GM23338 (cell line): ENCODE results near the gene FBLN2. TPM values are rescaled to one million over a fixed set of nuclear protein-coding genes. Genes with fewer than 3 reads are reported as not detected.

Experiments used
- ATAC-seq: fragments of 200-7000 bp; cut with Tn5 transposase; 3 replicates; pipeline ENCODE4 v1.9.1; 2020
- DNase-seq: peaks from one replicate; pipeline ENCODE4 v3.0.0-alpha.2; 2015; ENCODE audit warnings: low spot score
- H2AFZ ChIP-seq: fragments of 200-600 bp; sonication (generic); 2 replicates; pipeline ENCODE4 v1.8.0; 2016; ENCODE audit warnings: antibody characterized with exemption, mild to moderate bottlenecking, moderate library complexity
- H3F3A ChIP-seq: fragments of 200-600 bp; sonication (generic); replicated peaks from 2 replicates; pipeline ENCODE4 v1.8.0; 2017; ENCODE audit warnings: antibody characterized with exemption, mixed run types, low read depth
- H3K27ac ChIP-seq: fragments of 200-600 bp; sonication (generic); 2 replicates; pipeline ENCODE4 v1.6.1; 2016; ENCODE audit warnings: low read depth
- H3K27me3 ChIP-seq: fragments of 200-600 bp; sonication (generic); 2 replicates; pipeline ENCODE4 v1.8.0; 2016; ENCODE audit warnings: mild to moderate bottlenecking, mixed run types, moderate library complexity; ENCODE audit not compliant: insufficient read depth
- H3K36me3 ChIP-seq: fragments of 200-600 bp; sonication (generic); 2 replicates; pipeline ENCODE4 v1.8.0; 2016; ENCODE audit warnings: mild to moderate bottlenecking; ENCODE audit not compliant: insufficient read depth
- H3K4me1 ChIP-seq: fragments of 200-600 bp; sonication (generic); 2 replicates; pipeline ENCODE4 v1.8.0; 2016; ENCODE audit warnings: mild to moderate bottlenecking, moderate library complexity; ENCODE audit not compliant: insufficient read depth
- H3K4me2 ChIP-seq: fragments of 200-600 bp; sonication (generic); 2 replicates; pipeline ENCODE4 v1.7.1; 2017; ENCODE audit warnings: mixed run types
- H3K4me3 ChIP-seq: fragments of 200-600 bp; sonication (generic); 2 replicates; pipeline ENCODE4 v1.6.1; 2016; ENCODE audit warnings: mixed run types
- H3K79me2 ChIP-seq: fragments of 200-600 bp; sonication (generic); replicated peaks from 2 replicates; pipeline ENCODE4 v1.8.0; 2017; ENCODE audit warnings: mild to moderate bottlenecking; ENCODE audit not compliant: insufficient read depth
- H3K9me2 ChIP-seq: fragments of 200-600 bp; sonication (generic); 2 replicates; pipeline ENCODE4 v1.8.0; 2017; ENCODE audit not compliant: insufficient read depth
- H4K20me1 ChIP-seq: fragments of 200-600 bp; sonication (generic); replicated peaks from 2 replicates; pipeline ENCODE4 v1.8.0; 2017; ENCODE audit warnings: mild to moderate bottlenecking; ENCODE audit not compliant: insufficient read depth
- H3K27ac Mint-ChIP-seq: 2 replicates; pipeline ENCODE4 v1.8.0; 2020; ENCODE audit warnings: inconsistent platforms, mild to moderate bottlenecking, moderate library complexity, mixed read lengths
- H3K27me3 Mint-ChIP-seq: 3 replicates; pipeline ENCODE4 v1.8.0; 2022; ENCODE audit warnings: low read depth, mild to moderate bottlenecking, moderate library complexity, mixed read lengths, inconsistent platforms; ENCODE audit not compliant: insufficient read depth, poor library complexity
- H3K36me3 Mint-ChIP-seq: 3 replicates; pipeline ENCODE4 v1.8.0; 2021; ENCODE audit warnings: low read depth, mild to moderate bottlenecking, inconsistent platforms, moderate library complexity, mixed read lengths
- H3K4me1 Mint-ChIP-seq: 3 replicates; pipeline ENCODE4 v1.8.0; 2020; ENCODE audit warnings: mild to moderate bottlenecking, inconsistent platforms, mixed read lengths
- H3K4me3 Mint-ChIP-seq: 3 replicates; pipeline ENCODE4 v1.8.0; 2021; ENCODE audit warnings: moderate library complexity, mild to moderate bottlenecking, inconsistent platforms, mixed read lengths
- H3K9me3 Mint-ChIP-seq: 3 replicates; pipeline ENCODE4 v1.8.0; 2020; ENCODE audit warnings: moderate library complexity, mild to moderate bottlenecking, inconsistent platforms, mixed read lengths
- CREB1 ChIP-seq: fragments of 250-450 bp; sonication (Bioruptor Pico); IDR thresholded peaks from 2 replicates; pipeline ENCODE4 v1.5.0; 2020; ENCODE audit warnings: low read depth, mild to moderate bottlenecking, moderate library complexity
- EZH2phosphoT487 ChIP-seq: fragments of 200-600 bp; sonication (generic); IDR thresholded peaks from one replicate; pipeline ENCODE4 v1.8.1; 2018; ENCODE audit warnings: antibody characterized with exemption; ENCODE audit not compliant: unreplicated experiment
- JUNB ChIP-seq: IDR thresholded peaks from one replicate; pipeline ENCODE4 v1.6.1; 2016; ENCODE audit warnings: antibody characterized with exemption; ENCODE audit not compliant: unreplicated experiment
- POLR2AphosphoS5 ChIP-seq: IDR thresholded peaks from 2 replicates; pipeline ENCODE4 v1.6.1; 2016; ENCODE audit warnings: antibody characterized with exemption, low read depth
- ZNF114 ChIP-seq: fragments of 250-450 bp; sonication (Bioruptor Pico); IDR thresholded peaks from 2 replicates; pipeline ENCODE4 v1.5.0; 2020; ENCODE audit warnings: mild to moderate bottlenecking, moderate library complexity
- ZNF331 ChIP-seq: fragments of 250-450 bp; sonication (Bioruptor Pico); IDR thresholded peaks from 2 replicates; pipeline ENCODE4 v1.5.0; 2020; ENCODE audit warnings: low read depth, mild to moderate bottlenecking, moderate library complexity
- polyA plus RNA-seq: library from polyadenylated mRNA; unstranded; fragments of >200 nt; fragmentation: Nextera tagmentation; extraction: Ambion mirVana; gene quantifications from 2 replicates; pipeline ENCODE4 v1.2.1, GENCODE V29; 2016
- total RNA-seq: library from RNA; depleted of rRNA; stranded (reverse); fragments of >200 nt; shearing (Covaris generic); gene quantifications from 2 replicates; pipeline ENCODE4 v1.2.3, GENCODE V29; 2014
- TF ChIP-seq, protein P1 (sequence below): fragments of 250-450 bp; sonication (Bioruptor Pico); IDR thresholded peaks from 2 replicates; pipeline ENCODE4 v1.5.0; 2020; ENCODE audit warnings: mild to moderate bottlenecking, moderate library complexity
- TF ChIP-seq, protein P2 (sequence below), 2 experiments: fragments of 200-600 bp in 1 of 2; sonication (generic) in 1 of 2; conservative IDR thresholded peaks; 2 replicates each; pipeline versions ENCODE4 v1.5.1 to v1.6.1; 2016 to 2017; ENCODE audit warnings: antibody characterized with exemption in 2 of 2, low read depth in 2 of 2, mild to moderate bottlenecking in 2 of 2, moderate library complexity in 1 of 2

The FBLN2 gene
- total and polyA plus RNA-seq, 2 experiments from 2014 or later = 18.8 to 26.8 TPM

DNA sequence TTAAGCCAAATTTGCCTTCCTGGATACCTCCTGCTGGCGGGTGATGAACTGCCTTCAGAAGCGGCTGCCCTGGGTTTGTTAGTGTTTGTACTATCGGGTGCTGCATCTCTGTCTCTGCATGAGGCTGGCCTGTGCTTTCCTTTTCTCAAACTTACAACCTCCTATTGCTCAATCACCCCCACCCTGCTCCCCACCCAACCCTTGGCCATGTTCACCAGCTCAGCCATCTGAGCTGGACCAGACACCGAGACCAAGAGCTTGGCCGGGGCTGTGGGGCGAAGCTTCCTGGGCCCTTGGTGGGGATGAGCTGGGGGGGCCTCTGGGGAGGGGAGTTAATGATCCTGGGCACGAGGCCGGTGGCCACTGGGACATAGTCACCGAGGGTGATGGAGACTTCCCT lies 16.8 kb upstream of the FBLN2 start (continued):
- no peak for TF ChIP-seq ZNF331
- TF ChIP-seq, protein P1, sequence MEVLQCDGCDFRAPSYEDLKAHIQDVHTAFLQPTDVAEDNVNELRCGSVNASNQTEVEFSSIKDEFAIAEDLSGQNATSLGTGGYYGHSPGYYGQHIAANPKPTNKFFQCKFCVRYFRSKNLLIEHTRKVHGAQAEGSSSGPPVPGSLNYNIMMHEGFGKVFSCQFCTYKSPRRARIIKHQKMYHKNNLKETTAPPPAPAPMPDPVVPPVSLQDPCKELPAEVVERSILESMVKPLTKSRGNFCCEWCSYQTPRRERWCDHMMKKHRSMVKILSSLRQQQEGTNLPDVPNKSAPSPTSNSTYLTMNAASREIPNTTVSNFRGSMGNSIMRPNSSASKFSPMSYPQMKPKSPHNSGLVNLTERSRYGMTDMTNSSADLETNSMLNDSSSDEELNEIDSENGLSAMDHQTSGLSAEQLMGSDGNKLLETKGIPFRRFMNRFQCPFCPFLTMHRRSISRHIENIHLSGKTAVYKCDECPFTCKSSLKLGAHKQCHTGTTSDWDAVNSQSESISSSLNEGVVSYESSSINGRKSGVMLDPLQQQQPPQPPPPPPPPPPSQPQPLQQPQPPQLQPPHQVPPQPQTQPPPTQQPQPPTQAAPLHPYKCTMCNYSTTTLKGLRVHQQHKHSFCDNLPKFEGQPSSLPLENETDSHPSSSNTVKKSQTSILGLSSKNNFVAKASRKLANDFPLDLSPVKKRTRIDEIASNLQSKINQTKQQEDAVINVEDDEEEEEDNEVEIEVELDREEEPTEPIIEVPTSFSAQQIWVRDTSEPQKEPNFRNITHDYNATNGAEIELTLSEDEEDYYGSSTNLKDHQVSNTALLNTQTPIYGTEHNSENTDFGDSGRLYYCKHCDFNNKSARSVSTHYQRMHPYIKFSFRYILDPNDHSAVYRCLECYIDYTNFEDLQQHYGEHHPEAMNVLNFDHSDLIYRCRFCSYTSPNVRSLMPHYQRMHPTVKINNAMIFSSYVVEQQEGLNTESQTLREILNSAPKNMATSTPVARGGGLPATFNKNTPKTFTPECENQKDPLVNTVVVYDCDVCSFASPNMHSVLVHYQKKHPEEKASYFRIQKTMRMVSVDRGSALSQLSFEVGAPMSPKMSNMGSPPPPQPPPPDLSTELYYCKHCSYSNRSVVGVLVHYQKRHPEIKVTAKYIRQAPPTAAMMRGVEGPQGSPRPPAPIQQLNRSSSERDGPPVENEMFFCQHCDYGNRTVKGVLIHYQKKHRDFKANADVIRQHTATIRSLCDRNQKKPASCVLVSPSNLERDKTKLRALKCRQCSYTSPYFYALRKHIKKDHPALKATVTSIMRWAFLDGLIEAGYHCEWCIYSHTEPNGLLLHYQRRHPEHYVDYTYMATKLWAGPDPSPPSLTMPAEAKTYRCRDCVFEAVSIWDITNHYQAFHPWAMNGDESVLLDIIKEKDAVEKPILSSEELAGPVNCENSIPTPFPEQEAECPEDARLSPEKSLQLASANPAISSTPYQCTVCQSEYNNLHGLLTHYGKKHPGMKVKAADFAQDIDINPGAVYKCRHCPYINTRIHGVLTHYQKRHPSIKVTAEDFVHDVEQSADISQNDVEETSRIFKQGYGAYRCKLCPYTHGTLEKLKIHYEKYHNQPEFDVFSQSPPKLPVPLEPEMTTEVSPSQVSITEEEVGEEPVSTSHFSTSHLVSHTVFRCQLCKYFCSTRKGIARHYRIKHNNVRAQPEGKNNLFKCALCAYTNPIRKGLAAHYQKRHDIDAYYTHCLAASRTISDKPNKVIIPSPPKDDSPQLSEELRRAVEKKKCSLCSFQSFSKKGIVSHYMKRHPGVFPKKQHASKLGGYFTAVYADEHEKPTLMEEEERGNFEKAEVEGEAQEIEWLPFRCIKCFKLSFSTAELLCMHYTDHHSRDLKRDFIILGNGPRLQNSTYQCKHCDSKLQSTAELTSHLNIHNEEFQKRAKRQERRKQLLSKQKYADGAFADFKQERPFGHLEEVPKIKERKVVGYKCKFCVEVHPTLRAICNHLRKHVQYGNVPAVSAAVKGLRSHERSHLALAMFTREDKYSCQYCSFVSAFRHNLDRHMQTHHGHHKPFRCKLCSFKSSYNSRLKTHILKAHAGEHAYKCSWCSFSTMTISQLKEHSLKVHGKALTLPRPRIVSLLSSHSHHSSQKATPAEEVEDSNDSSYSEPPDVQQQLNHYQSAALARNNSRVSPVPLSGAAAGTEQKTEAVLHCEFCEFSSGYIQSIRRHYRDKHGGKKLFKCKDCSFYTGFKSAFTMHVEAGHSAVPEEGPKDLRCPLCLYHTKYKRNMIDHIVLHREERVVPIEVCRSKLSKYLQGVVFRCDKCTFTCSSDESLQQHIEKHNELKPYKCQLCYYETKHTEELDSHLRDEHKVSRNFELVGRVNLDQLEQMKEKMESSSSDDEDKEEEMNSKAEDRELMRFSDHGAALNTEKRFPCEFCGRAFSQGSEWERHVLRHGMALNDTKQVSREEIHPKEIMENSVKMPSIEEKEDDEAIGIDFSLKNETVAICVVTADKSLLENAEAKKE (CRISPR knock-in tag) = no peak

DNA sequence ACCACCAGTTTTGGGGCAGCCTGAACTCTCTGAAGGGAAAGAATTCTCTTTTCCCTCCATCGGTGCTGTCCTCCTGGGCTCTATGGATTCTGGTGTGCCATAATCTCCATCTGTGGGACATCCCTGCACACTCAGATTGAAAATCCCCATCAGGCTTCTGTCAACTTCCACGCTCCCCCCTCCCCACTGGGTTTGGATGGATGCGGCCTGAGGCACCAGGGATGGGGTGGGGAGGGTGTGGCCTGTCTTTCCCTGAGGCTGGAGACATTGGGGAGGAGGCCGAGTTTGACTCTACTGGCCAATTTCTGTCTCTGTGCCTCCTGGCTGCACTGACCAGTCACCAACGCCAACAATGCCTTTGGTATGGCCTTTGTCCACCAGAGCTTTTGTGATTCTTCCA lies 16.3 kb upstream of the FBLN2 start:
- H3K27ac ChIP-seq = no peak overlapping the region
- peaks cover 20% of the 10 kb centered on the region for H3K27me3 Mint-ChIP-seq
- H3K4me2 ChIP-seq = no peak overlapping the region
- no peaks in the 10 kb centered on the region for H3F3A ChIP-seq
- H3K27ac Mint-ChIP-seq = no peak overlapping the region
- H3K9me2 ChIP-seq = no peaks in the 10 kb centered on the region
- H3K36me3 ChIP-seq = no peaks in the 10 kb centered on the region
- H3K9me3 Mint-ChIP-seq = no peaks in the 10 kb centered on the region; the same call in 2 of the 3 replicates
- no peaks in the 10 kb centered on the region for H3K27me3 ChIP-seq
- H3K79me2 ChIP-seq = no peaks in the 10 kb centered on the region
- peaks cover 9% of the 10 kb centered on the region for H3K4me1 ChIP-seq
- no peak overlapping the region for H3K4me3 Mint-ChIP-seq
- DNase-seq (no peak), ATAC-seq (no peak)
- H3K36me3 Mint-ChIP-seq = no peaks in the 10 kb centered on the region; the same call in 2 of the 3 replicates
- no peak overlapping the region for H3K4me3 ChIP-seq
- H3K4me1 Mint-ChIP-seq = peaks cover 29% of the 10 kb centered on the region
- H4K20me1 ChIP-seq = no peaks in the 10 kb centered on the region
- no peak overlapping the region for H2AFZ ChIP-seq
- no peak for TF ChIP-seq ZNF331
- no peak for TF ChIP-seq POLR2AphosphoS5
- TF ChIP-seq ZNF114 (CRISPR knock-in tag) = no peak
- TF ChIP-seq JUNB = no peak
- TF ChIP-seq, protein P1 (CRISPR knock-in tag) = no peak
- TF ChIP-seq CREB1 (CRISPR knock-in tag) = no peak
- TF ChIP-seq, protein P2, sequence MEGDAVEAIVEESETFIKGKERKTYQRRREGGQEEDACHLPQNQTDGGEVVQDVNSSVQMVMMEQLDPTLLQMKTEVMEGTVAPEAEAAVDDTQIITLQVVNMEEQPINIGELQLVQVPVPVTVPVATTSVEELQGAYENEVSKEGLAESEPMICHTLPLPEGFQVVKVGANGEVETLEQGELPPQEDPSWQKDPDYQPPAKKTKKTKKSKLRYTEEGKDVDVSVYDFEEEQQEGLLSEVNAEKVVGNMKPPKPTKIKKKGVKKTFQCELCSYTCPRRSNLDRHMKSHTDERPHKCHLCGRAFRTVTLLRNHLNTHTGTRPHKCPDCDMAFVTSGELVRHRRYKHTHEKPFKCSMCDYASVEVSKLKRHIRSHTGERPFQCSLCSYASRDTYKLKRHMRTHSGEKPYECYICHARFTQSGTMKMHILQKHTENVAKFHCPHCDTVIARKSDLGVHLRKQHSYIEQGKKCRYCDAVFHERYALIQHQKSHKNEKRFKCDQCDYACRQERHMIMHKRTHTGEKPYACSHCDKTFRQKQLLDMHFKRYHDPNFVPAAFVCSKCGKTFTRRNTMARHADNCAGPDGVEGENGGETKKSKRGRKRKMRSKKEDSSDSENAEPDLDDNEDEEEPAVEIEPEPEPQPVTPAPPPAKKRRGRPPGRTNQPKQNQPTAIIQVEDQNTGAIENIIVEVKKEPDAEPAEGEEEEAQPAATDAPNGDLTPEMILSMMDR (conservative IDR thresholded peaks at IDR 0.05; ENCODE audit: low read depth in 2 of 2) = no peak
- TF ChIP-seq EZH2phosphoT487 = no peak
